ENCODE data around the gene VHLL.

Gene VHLL

GRCh38 chr1:156249593-156249992 is 49.5 kb downstream of the VHLL start:
- DNase-seq: no peak

Data from fibroblast of upper back skin (primary cell).